Body of pancreas (tissue), 4 donors: Measurements from ENCODE around the gene CHST1.

Experiments
- POLR2A ChIP-seq, 3 donors: fragments of 450-650 bp; IDR thresholded peaks; one replicate each; pipeline ENCODE4 v1.6.1; 2016; ENCODE audit warnings: antibody characterized with exemption in 3 of 3, mild to moderate bottlenecking in 2 of 3
- TF ChIP-seq, protein P1 (sequence below), 7 experiments: fragments of 450-650 bp in 4 of 7; fragments of 200-600 bp in 3 of 7; sonication (generic) in 3 of 7; IDR thresholded peaks; one replicate each; pipeline ENCODE4 v1.5.1; 2016 to 2019; ENCODE audit warnings: antibody characterized with exemption in 7 of 7

DNA sequence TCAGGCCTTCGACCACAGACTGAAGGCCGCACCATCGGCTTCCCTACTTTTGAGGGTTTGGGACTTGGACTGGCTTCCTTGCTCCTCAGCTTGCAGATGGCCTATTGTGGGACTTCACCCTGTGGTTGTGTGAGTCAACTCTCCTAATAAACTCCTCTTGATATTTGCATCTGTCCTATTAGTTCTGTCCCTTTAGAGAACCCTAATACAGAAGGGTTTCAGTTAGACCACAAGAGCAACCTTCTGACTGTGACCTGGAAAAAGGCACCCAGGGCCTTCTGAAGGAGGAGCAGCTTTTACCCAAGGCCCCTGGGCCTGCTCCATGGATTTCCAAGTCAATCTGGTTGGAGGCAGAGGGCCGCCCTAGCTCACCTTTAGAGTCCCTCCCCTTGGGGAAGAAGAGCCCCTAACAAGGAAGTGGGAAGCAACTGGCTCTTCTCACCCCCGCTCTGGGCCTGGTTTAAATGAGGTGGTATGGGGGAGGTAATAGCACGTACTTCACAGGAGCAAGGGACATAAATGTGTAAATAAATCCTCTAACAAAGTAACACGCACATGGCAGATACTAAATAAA, 11.2 kb upstream of the CHST1 start:
- TF ChIP-seq, protein P1, sequence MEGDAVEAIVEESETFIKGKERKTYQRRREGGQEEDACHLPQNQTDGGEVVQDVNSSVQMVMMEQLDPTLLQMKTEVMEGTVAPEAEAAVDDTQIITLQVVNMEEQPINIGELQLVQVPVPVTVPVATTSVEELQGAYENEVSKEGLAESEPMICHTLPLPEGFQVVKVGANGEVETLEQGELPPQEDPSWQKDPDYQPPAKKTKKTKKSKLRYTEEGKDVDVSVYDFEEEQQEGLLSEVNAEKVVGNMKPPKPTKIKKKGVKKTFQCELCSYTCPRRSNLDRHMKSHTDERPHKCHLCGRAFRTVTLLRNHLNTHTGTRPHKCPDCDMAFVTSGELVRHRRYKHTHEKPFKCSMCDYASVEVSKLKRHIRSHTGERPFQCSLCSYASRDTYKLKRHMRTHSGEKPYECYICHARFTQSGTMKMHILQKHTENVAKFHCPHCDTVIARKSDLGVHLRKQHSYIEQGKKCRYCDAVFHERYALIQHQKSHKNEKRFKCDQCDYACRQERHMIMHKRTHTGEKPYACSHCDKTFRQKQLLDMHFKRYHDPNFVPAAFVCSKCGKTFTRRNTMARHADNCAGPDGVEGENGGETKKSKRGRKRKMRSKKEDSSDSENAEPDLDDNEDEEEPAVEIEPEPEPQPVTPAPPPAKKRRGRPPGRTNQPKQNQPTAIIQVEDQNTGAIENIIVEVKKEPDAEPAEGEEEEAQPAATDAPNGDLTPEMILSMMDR (IDR thresholded peaks at IDR 0.05) = no peak
- no peak for TF ChIP-seq POLR2A (IDR thresholded peaks at IDR 0.05)
